GM12878 (cell line): ENCODE measurements around the gene ORAI3. TPM values are rescaled to one million over a fixed set of nuclear protein-coding genes. Genes with fewer than 3 reads are reported as not detected.

Experiments
- ATAC-seq: fragments of 200-7000 bp; cut with Tn5 transposase; 3 replicates; pipeline ENCODE4 v1.9.1; 2020; ENCODE audit warnings: mild to moderate bottlenecking, moderate library complexity
- BruUV-seq: library from RNA; stranded (reverse); fragments of 400-500 nt; replicated peaks from 2 replicates; lab custom pipeline; 2021; lab: Mats Ljungman, UMichigan
- CTCF ChIA-PET: fragments of 300-600 bp; sonication (Branson Sonifier 250); formaldehyde crosslinking; extraction: SDS; loops from one replicate; lab custom pipeline; 2021; ENCODE audit warnings: inconsistent platforms; lab: Yijun Ruan, JAX
- POLR2A ChIA-PET: fragments of 350-600 bp; formaldehyde crosslinking; extraction: SDS; loops from one replicate; lab custom pipeline; 2021; ENCODE audit warnings: inconsistent platforms; lab: Charles Lee
- RAD21 ChIA-PET: fragments of 300-600 bp; sonication (Branson Sonifier 250); formaldehyde crosslinking; loops from one replicate; lab custom pipeline; 2023; ENCODE audit warnings: antibody characterized with exemption; ENCODE audit not compliant: unreplicated experiment; lab: Charles Lee
- SMC1A ChIA-PET: fragments of 300-600 bp; sonication (Branson Sonifier 250); formaldehyde crosslinking; loops from one replicate; lab custom pipeline; 2023; ENCODE audit not compliant: unreplicated experiment, uncharacterized antibody; lab: Charles Lee
- DNase-seq: peaks from one replicate; pipeline ENCODE4 v3.0.0-alpha.2; 2011; ENCODE audit warnings: low read depth, low spot score
- FAIRE-seq: peaks from 3 replicates; lab custom pipeline; 2011; peaks lifted over from hg19 to GRCh38; lab: Jason Lieb, UNC
- H2AFZ ChIP-seq: 2 replicates; pipeline ENCODE4 v1.6.0; 2011; ENCODE audit warnings: low read depth, low read length, control low read depth; ENCODE audit not compliant: control insufficient read depth
- H3K27ac ChIP-seq: 2 replicates; pipeline ENCODE4 v1.5.1; 2011; ENCODE audit warnings: control low read depth; ENCODE audit not compliant: control insufficient read depth, insufficient read depth
- H3K27me3 ChIP-seq, 2 experiments: replicated peaks in 1 of 2; 2 replicates each; pipeline versions ENCODE4 v1.6.0 to v1.6.1; 2011; ENCODE audit warnings: low read length in 1 of 2; ENCODE audit not compliant: control insufficient read depth in 2 of 2, insufficient read depth in 2 of 2
- H3K36me3 ChIP-seq, 2 experiments: 2 replicates each; pipeline ENCODE4 v1.5.1; 2011; ENCODE audit warnings: low read length in 1 of 2; ENCODE audit not compliant: control insufficient read depth in 2 of 2, insufficient read depth in 2 of 2
- H3K4me1 ChIP-seq: 2 replicates; pipeline ENCODE4 v1.6.1; 2011; ENCODE audit warnings: mild to moderate bottlenecking, low read length, moderate library complexity, mixed read lengths; ENCODE audit not compliant: control insufficient read depth, insufficient read depth
- H3K4me2 ChIP-seq: 2 replicates; pipeline ENCODE4 v1.6.0; 2011; ENCODE audit warnings: control low read depth; ENCODE audit not compliant: control insufficient read depth, insufficient read depth
- H3K4me3 ChIP-seq: fragments of 200-600 bp; sonication (generic); 2 replicates; pipeline ENCODE4 v1.5.1; 2016
- H3K79me2 ChIP-seq: 2 replicates; pipeline ENCODE4 v1.6.0; 2011; ENCODE audit warnings: low read length; ENCODE audit not compliant: control insufficient read depth, insufficient read depth
- H3K9ac ChIP-seq: 2 replicates; pipeline ENCODE4 v1.8.0; 2011; ENCODE audit warnings: low read length, control low read depth, mixed read lengths; ENCODE audit not compliant: control insufficient read depth, insufficient read depth
- H3K9me3 ChIP-seq: replicated peaks from 3 replicates; pipeline ENCODE4 v1.5.1; 2011; ENCODE audit warnings: mild to moderate bottlenecking, low read length; ENCODE audit not compliant: control insufficient read depth, insufficient read depth
- H4K20me1 ChIP-seq: 2 replicates; pipeline ENCODE4 v1.6.0; 2011; ENCODE audit not compliant: control insufficient read depth, insufficient read depth
- EGR1 ChIP-seq, 2 experiments: IDR thresholded peaks; 1 replicate in 1 of 2; 2 replicates in 1 of 2; pipeline ENCODE4 v1.6.1; 2011 to 2012; ENCODE audit warnings: low read depth in 2 of 2, low read length in 2 of 2, borderline replicate concordance in 1 of 2, mild to moderate bottlenecking in 1 of 2, moderate library complexity in 1 of 2
- HSF1 ChIP-seq: fragments of 150-350 bp; IDR thresholded peaks from 2 replicates; pipeline ENCODE4 v1.6.1; 2014; ENCODE audit warnings: mild to moderate bottlenecking, low read depth, low read length
- KAT2A ChIP-seq: conservative IDR thresholded peaks from 2 replicates; pipeline ENCODE4 v1.6.1; 2011; ENCODE audit warnings: low read depth, low read length; ENCODE audit not compliant: control insufficient read depth
- LARP7 ChIP-seq: fragments of 450-650 bp; IDR thresholded peaks from 2 replicates; pipeline ENCODE4 v1.6.1; 2017; ENCODE audit warnings: mild to moderate bottlenecking
- POLR2A ChIP-seq: IDR thresholded peaks from 2 replicates; pipeline ENCODE4 v1.6.1; 2011; ENCODE audit warnings: low read depth, mild to moderate bottlenecking, low read length
- RBBP5 ChIP-seq: fragments of 200-600 bp; sonication (generic); conservative IDR thresholded peaks from 2 replicates; pipeline ENCODE4 v1.6.1; 2016
- SIX5 ChIP-seq: IDR thresholded peaks from 2 replicates; pipeline ENCODE4 v1.6.1; 2011; ENCODE audit warnings: mild to moderate bottlenecking, low read depth, low read length, moderate library complexity; ENCODE audit not compliant: severe bottlenecking
- WGBS: methylation state at CpG from one replicate; pipeline ENCODE4 v1.1.6; 2016; ENCODE audit warnings: low lambda C conversion rate; ENCODE audit not compliant: insufficient replicate concordance, insufficient coverage; ENCODE audit errors: missing lambda C conversion rate; 5-methylcytosine and 5-hydroxymethylcytosine counted together
- in situ Hi-C: fragments of 300-500 bp; cut with MboI; formaldehyde crosslinking; loops from 9 replicates; pipeline ENCODE4 v1.14.3; 2018; ENCODE audit warnings: mixed read lengths
- intact Hi-C: fragments of 100-400 bp; cut with micrococcal nuclease; formaldehyde crosslinking; loops from one replicate; pipeline ENCODE4 v1.14.2; 2022; ENCODE audit not compliant: unreplicated experiment
- polyA plus RNA-seq, 11 experiments: library from polyadenylated mRNA; depleted of rRNA in 4 of 11; unstranded in 6 of 11; stranded (reverse) in 5 of 11; fragments of >200 nt; fragmentation: Nextera tagmentation in 4 of 11; fragmentation: Illumina TruSeq in 1 of 11; extraction: Ambion mirVana in 4 of 11; extraction: Trizol in 1 of 11; gene quantifications; 1 replicate in 1 of 11; 2 replicates in 10 of 11; pipeline versions ENCODE4 v1.2.1 to v1.2.3, GENCODE V29; 2011 to 2016; ENCODE audit warnings: inconsistent platforms in 2 of 11, missing spikeins in 2 of 11, low read depth in 1 of 11
- total RNA-seq, 4 experiments: library from RNA; depleted of rRNA in 3 of 4; stranded (reverse); fragments of >200 nt in 3 of 4; fragmentation: Illumina TruSeq in 1 of 4; extraction: Trizol in 1 of 4; gene quantifications; 2 replicates each; pipeline versions ENCODE4 v1.2.1 to v1.2.3, GENCODE V29; 2013 to 2021
- TF ChIP-seq, protein P1 (sequence below): fragments of 450-650 bp; IDR thresholded peaks from 2 replicates; pipeline ENCODE4 v1.6.1; 2014; ENCODE audit warnings: mild to moderate bottlenecking

Gene ORAI3
- total and polyA plus RNA-seq, 10 of the 15 experiments (the other 5 are each of a cell fraction or from before 2014, with no cell fraction given), result 3.4 to 21.9 (median 16.2) TPM

DNA sequence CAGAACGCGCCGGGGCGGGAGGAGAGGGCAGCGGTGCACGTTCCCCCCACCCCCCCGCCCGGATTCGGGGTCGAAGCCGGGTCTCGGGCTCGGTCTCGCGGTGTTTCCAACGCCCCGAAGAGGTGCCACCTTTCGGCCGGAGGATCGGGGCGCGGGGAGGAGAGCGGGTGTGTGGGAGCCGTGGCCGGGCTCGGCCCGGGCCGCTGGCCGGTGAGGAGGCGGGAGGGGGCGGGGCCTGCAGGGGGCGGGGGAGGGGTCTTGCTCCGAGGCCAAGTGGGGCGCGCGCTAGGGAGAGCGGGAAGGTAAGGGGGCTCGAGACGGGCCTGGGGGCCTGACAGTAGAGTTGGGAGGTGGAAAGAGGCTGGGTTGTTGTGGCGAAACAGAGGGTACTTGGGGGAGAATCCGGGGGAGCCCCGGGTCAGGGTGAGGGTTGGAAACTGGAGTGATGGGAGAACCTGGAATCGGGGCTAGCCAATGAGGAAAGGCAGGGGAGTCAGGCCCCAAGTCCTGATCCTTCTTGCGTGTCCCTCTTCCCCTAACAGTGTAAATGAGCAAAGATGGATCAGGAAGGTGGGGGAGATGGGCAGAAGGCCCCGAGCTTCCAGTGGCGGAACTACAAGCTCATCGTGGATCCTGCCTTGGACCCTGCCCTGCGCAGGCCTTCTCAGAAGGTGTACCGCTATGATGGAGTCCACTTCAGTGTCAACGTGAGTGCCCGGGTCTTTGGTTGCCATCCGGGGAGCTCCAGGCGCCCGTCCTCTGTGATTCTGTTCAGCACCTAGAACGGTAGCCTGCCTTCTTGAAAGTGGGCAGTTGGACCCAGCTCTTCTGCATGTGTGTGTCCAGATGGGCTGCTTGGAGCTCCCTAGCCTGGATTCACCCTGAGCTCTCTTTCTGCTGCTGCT lies 9.6 kb downstream of the ORAI3 start:
- ATAC-seq, result peak; percentile 32
- peak overlapping the region; percentile 60 for H3K27ac ChIP-seq
- RAD21 ChIA-PET, result interaction anchor here (0.6 kb wide), 1 partner anchor 57 kb away, joined by 3 read pairs; no protein-coding TSS in a partner anchor
- 38% methylated on average over 27 of the region's 55 CpGs for WGBS
- H3K4me2 ChIP-seq, result peak overlapping the region; percentile 78
- intact Hi-C loops, result loop anchor here (10.0 kb wide), 2 partner anchors 136 to 916 kb away; partner anchors contain the start of genes VKORC1 and ZNF267
- H3K79me2 ChIP-seq, result peaks cover 12% of the 10 kb centered on the region
- TF ChIP-seq RBBP5 (no peak), POLR2A (peak; percentile 3; the same call in 1 of the 2 replicates), EGR1 (IDR thresholded peaks at IDR 0.05; ENCODE audit: borderline replicate concordance in 1 of 2, low read depth in 2 of 2, low read length in 2 of 2) (peak in 1 of 2 experiments; percentile 29; a peak in 1 of 3 replicates), SIX5 (no peak), HSF1 (no peak), KAT2A (no peak), LARP7 (no peak)
- TF ChIP-seq, protein P1, sequence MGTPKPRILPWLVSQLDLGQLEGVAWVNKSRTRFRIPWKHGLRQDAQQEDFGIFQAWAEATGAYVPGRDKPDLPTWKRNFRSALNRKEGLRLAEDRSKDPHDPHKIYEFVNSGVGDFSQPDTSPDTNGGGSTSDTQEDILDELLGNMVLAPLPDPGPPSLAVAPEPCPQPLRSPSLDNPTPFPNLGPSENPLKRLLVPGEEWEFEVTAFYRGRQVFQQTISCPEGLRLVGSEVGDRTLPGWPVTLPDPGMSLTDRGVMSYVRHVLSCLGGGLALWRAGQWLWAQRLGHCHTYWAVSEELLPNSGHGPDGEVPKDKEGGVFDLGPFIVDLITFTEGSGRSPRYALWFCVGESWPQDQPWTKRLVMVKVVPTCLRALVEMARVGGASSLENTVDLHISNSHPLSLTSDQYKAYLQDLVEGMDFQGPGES, result no peak
- TF ChIP-seq, all 136 proteins: peak for 2
- Histone ChIP-seq H3K36me3 (peaks cover 8 to 31% of the 10 kb centered on the region in 2 experiments), H3K9me3 (no peaks in the 10 kb centered on the region), H4K20me1 (no peaks in the 10 kb centered on the region; the same call in 1 of the 2 replicates), H2AFZ (peak overlapping the region; percentile 96; the same call in 1 of the 2 replicates), H3K4me3 (peak overlapping the region; percentile 92), H3K9ac (peak overlapping the region; percentile 100; the same call in 1 of the 2 replicates), H3K27me3 (no peaks in the 10 kb centered on the region), H3K4me1 (peaks cover 9% of the 10 kb centered on the region)
- FAIRE-seq, result no peak
- in situ Hi-C loops, result loop anchor here (10.0 kb wide), 2 partner anchors 756 to 916 kb away; partner anchors contain the start of gene ZNF267
- DNase-seq, result no peak
- no TSS peak for BruUV-seq
- ChIA-PET SMC1A (interaction anchor here (0.6 kb wide), 1 partner anchor 116 kb away, joined by 3 read pairs; the partner anchor contains the start of genes ZNF646 and ZNF668), CTCF (interaction anchor here (0.6 to 0.8 kb wide), 3 partner anchors 16 to 184 kb away, joined by 3 read pairs; no protein-coding TSS in a partner anchor), POLR2A (interaction anchor here (0.6 to 0.8 kb wide), 2 partner anchors 30 to 149 kb away, joined by 3 to 5 read pairs; no protein-coding TSS in a partner anchor)
